A549 (cell line): ENCODE data around the gene CPNE4. TPM values are rescaled to one million over a fixed set of nuclear protein-coding genes. Genes with fewer than 3 reads are reported as not detected.
A peak's percentile ranks its signal among the peaks of the same experiment; 100 is the strongest.

Source experiments
- ATAC-seq, 2 experiments: fragments of 200-7000 bp in 1 of 2; fragments of >200 bp in 1 of 2; cut with Nextera tagmentation in 1 of 2; cut with Tn5 transposase in 1 of 2; 3 replicates each; pipeline versions ENCODE4 v1.8.0 to v1.9.1; 2018 to 2020; ENCODE audit warnings: mild to moderate bottlenecking in 1 of 2, moderate library complexity in 1 of 2
- CTCF ChIA-PET: fragments of 300-600 bp; sonication (Branson Sonifier 250); formaldehyde crosslinking; extraction: SDS; loops from one replicate; lab custom pipeline; 2021; ENCODE audit warnings: antibody characterized with exemption, inconsistent platforms; lab: Yijun Ruan, JAX
- POLR2A ChIA-PET: fragments of 350-600 bp; formaldehyde crosslinking; extraction: SDS; loops from one replicate; lab custom pipeline; 2021; ENCODE audit warnings: antibody characterized with exemption, inconsistent platforms; lab: Yijun Ruan, JAX
- DNase-seq, 2 experiments: peaks; one replicate each; pipeline versions ENCODE4 v3.0.0 to v3.0.0-alpha.2; 2011 to 2016; ENCODE audit warnings: low read depth in 1 of 2, low spot score in 1 of 2
- FAIRE-seq: peaks from 2 replicates; lab custom pipeline; 2011; peaks lifted over from hg19 to GRCh38; lab: Jason Lieb, UNC
- H3K27ac ChIP-seq, 2 experiments: fragments of >200 bp; sonication (Bioruptor Twin); formaldehyde crosslinking; 3 replicates each; pipeline ENCODE4 v1.5.1; 2016 to 2017
- H3K4me1 ChIP-seq: fragments of >200 bp; sonication (Bioruptor Twin); formaldehyde crosslinking; 3 replicates; pipeline ENCODE4 v1.6.1; 2016
- H3K4me2 ChIP-seq: fragments of >200 bp; sonication (Bioruptor Twin); formaldehyde crosslinking; 3 replicates; pipeline ENCODE4 v1.6.1; 2016
- H3K4me3 ChIP-seq: fragments of >200 bp; sonication (Bioruptor Twin); formaldehyde crosslinking; 3 replicates; pipeline ENCODE4 v1.5.1; 2016
- H3K9me3 ChIP-seq: fragments of >200 bp; sonication (Bioruptor Twin); formaldehyde crosslinking; 3 replicates; pipeline ENCODE4 v1.6.1; 2016
- CHD2 ChIP-seq: fragments of 150-350 bp; IDR thresholded peaks from 2 replicates; pipeline ENCODE4 v1.6.1; 2014; ENCODE audit warnings: low read length; ENCODE audit not compliant: partially characterized antibody
- ESRRA ChIP-seq: fragments of 150-350 bp; IDR thresholded peaks from 2 replicates; pipeline ENCODE4 v1.6.1; 2014; ENCODE audit warnings: mild to moderate bottlenecking, low read length, borderline replicate concordance
- HDAC2 ChIP-seq: fragments of 200-600 bp; sonication (generic); IDR thresholded peaks from 2 replicates; pipeline ENCODE4 v1.6.1; 2016
- JUNB ChIP-seq: fragments of >200 bp; sonication (Bioruptor Twin); formaldehyde crosslinking; IDR thresholded peaks from 2 replicates; pipeline ENCODE4 v1.6.1; 2016
- NR3C1 ChIP-seq: fragments of >200 bp; sonication (Bioruptor Twin); formaldehyde crosslinking; IDR thresholded peaks from 3 replicates; pipeline ENCODE4 v1.6.1; 2017
- PHF8 ChIP-seq: fragments of 200-600 bp; sonication (generic); IDR thresholded peaks from 2 replicates; pipeline ENCODE4 v1.6.1; 2016; ENCODE audit warnings: low read depth, mild to moderate bottlenecking, antibody characterized with exemption, moderate library complexity, borderline replicate concordance
- RNF2 ChIP-seq: fragments of 200-600 bp; sonication (generic); IDR thresholded peaks from 2 replicates; pipeline ENCODE4 v1.6.1; 2016; ENCODE audit warnings: low read depth, mild to moderate bottlenecking, antibody characterized with exemption, moderate library complexity, borderline replicate concordance
- SMC3 ChIP-seq: fragments of >200 bp; sonication (Bioruptor Twin); formaldehyde crosslinking; IDR thresholded peaks from 3 replicates; pipeline ENCODE4 v1.6.1; 2018; ENCODE audit warnings: inconsistent platforms
- SREBF2 ChIP-seq: fragments of 450-650 bp; IDR thresholded peaks from 2 replicates; pipeline ENCODE4 v1.6.1; 2014; ENCODE audit warnings: mild to moderate bottlenecking, moderate library complexity
- TFCP2L1 ChIP-seq: fragments of 250-450 bp; sonication (Bioruptor Pico); IDR thresholded peaks from 2 replicates; pipeline ENCODE4 v1.5.0; 2021; ENCODE audit warnings: mild to moderate bottlenecking
- ZC3H11A ChIP-seq: fragments of 450-650 bp; IDR thresholded peaks from 2 replicates; pipeline ENCODE4 v1.6.1; 2014; ENCODE audit warnings: antibody characterized with exemption, mild to moderate bottlenecking
- WGBS: methylation state at CpG from one replicate; pipeline ENCODE4 v1.1.6; 2017; ENCODE audit errors: missing lambda C conversion rate; 5-methylcytosine and 5-hydroxymethylcytosine counted together
- polyA plus RNA-seq, 4 experiments: library from polyadenylated mRNA; depleted of rRNA in 3 of 4; stranded (reverse); fragments of >200 nt; fragmentation: RNase III in 1 of 4; extraction: RNeasy Plus Mini Kit Qiagen cat#74134 plus additional on column Dnase treatment in 1 of 4; gene quantifications; 2 replicates in 3 of 4; 3 replicates in 1 of 4; pipeline ENCODE4 v1.2.3, GENCODE V29; 2011 to 2017
- TF ChIP-seq, protein P1 (sequence below): IDR thresholded peaks from 2 replicates; pipeline ENCODE4 v1.6.1; 2012; ENCODE audit warnings: low read depth, borderline replicate concordance
- TF ChIP-seq, protein P2 (sequence below): fragments of 200-600 bp; sonication (generic); IDR thresholded peaks from 2 replicates; pipeline ENCODE4 v1.6.1; 2016; ENCODE audit warnings: antibody characterized with exemption, mild to moderate bottlenecking, moderate library complexity
- TF ChIP-seq, protein P3 (sequence below): fragments of 250-450 bp; sonication (Bioruptor Pico); IDR thresholded peaks from 2 replicates; pipeline ENCODE4 v1.5.0; 2021; ENCODE audit warnings: mild to moderate bottlenecking, moderate library complexity, borderline replicate concordance
- TF ChIP-seq, protein P4 (sequence below): IDR thresholded peaks from 2 replicates; pipeline ENCODE4 v1.6.1; 2012

The CPNE4 gene
- polyA plus RNA-seq, 2 of the 4 experiments (the other 2 are of a cell fraction) = 3.6 to 8.7 TPM

DNA sequence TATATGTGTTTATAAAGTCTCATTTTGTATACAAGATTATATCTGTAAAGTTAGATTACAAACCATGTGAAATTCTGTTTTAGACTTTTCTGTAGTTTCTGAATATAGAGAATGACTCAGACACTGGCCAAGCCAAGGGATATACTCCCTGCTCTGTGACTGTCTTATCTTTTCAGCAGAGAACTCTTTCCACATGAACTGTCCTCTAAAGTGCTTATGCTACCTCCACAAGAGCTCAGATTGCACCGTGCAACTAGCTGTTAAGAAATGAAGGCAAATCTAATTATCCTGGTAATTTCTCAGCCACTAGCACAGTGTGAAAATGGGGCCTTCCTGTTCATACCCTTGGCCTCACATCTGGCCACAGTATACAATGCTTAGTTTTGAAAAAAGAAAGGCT, 44.3 kb upstream of the CPNE4 start:
- Histone ChIP-seq H3K4me1 (peaks cover 23% of the 10 kb centered on the region), H3K4me3 (no peak overlapping the region), H3K27ac (0 out of 6 replicates have a peak overlapping the region, but pooled peaks of 1 of the 2 experiments have one; percentile 28), H3K4me2 (no peak overlapping the region), H3K9me3 (no peaks in the 10 kb centered on the region)
- FAIRE-seq = no peak
- CTCF ChIA-PET = no interaction called here
- DNase-seq = no peak
- POLR2A ChIA-PET = no interaction called here
- no peak for ATAC-seq
- TF ChIP-seq, protein P1, sequence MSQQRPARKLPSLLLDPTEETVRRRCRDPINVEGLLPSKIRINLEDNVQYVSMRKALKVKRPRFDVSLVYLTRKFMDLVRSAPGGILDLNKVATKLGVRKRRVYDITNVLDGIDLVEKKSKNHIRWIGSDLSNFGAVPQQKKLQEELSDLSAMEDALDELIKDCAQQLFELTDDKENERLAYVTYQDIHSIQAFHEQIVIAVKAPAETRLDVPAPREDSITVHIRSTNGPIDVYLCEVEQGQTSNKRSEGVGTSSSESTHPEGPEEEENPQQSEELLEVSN = no peak
- no peak for TF ChIP-seq HDAC2
- TF ChIP-seq, all 56 proteins: peak for 0
- 83% methylated on average over 1 of the region's 1 CpG for WGBS

DNA sequence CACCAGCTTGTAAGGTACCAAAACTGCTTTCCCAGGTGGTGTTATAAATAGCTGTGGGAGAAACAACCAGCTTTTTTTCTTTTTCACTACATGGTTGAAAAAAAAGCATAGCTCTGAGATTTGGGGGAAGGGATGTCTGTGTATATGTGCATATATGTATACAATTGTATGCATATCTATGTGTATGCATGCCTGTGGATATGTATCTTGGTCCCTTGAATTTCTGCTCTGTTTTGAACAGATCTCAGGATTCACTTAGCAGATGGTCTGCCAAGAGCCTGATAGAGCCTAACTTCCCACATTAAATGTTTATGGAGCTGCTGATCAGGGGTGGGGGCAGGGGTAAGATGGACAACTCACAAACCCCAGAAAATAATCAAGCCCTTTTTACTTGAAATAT, 39.0 kb upstream of the CPNE4 start:
- FAIRE-seq = no peak
- H3K9me3 ChIP-seq = no peaks in the 10 kb centered on the region
- no peaks in the 10 kb centered on the region for H3K4me1 ChIP-seq
- H3K4me2 ChIP-seq = no peak overlapping the region
- no peak overlapping the region for H3K27ac ChIP-seq
- CTCF ChIA-PET = no interaction called here
- no peak for ATAC-seq
- TF ChIP-seq, protein P2, sequence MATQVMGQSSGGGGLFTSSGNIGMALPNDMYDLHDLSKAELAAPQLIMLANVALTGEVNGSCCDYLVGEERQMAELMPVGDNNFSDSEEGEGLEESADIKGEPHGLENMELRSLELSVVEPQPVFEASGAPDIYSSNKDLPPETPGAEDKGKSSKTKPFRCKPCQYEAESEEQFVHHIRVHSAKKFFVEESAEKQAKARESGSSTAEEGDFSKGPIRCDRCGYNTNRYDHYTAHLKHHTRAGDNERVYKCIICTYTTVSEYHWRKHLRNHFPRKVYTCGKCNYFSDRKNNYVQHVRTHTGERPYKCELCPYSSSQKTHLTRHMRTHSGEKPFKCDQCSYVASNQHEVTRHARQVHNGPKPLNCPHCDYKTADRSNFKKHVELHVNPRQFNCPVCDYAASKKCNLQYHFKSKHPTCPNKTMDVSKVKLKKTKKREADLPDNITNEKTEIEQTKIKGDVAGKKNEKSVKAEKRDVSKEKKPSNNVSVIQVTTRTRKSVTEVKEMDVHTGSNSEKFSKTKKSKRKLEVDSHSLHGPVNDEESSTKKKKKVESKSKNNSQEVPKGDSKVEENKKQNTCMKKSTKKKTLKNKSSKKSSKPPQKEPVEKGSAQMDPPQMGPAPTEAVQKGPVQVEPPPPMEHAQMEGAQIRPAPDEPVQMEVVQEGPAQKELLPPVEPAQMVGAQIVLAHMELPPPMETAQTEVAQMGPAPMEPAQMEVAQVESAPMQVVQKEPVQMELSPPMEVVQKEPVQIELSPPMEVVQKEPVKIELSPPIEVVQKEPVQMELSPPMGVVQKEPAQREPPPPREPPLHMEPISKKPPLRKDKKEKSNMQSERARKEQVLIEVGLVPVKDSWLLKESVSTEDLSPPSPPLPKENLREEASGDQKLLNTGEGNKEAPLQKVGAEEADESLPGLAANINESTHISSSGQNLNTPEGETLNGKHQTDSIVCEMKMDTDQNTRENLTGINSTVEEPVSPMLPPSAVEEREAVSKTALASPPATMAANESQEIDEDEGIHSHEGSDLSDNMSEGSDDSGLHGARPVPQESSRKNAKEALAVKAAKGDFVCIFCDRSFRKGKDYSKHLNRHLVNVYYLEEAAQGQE = no peak
- no peak for TF ChIP-seq TFCP2L1 (CRISPR knock-in tag)
- TF ChIP-seq HDAC2 = no peak
- TF ChIP-seq, protein P3, sequence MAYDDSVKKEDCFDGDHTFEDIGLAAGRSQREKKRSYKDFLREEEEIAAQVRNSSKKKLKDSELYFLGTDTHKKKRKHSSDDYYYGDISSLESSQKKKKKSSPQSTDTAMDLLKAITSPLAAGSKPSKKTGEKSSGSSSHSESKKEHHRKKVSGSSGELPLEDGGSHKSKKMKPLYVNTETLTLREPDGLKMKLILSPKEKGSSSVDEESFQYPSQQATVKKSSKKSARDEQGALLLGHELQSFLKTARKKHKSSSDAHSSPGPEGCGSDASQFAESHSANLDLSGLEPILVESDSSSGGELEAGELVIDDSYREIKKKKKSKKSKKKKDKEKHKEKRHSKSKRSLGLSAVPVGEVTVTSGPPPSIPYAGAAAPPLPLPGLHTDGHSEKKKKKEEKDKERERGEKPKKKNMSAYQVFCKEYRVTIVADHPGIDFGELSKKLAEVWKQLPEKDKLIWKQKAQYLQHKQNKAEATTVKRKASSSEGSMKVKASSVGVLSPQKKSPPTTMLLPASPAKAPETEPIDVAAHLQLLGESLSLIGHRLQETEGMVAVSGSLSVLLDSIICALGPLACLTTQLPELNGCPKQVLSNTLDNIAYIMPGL (CRISPR knock-in tag) = no peak
- no peak for TF ChIP-seq SMC3
- no peak for TF ChIP-seq SREBF2
- TF ChIP-seq, protein P4, sequence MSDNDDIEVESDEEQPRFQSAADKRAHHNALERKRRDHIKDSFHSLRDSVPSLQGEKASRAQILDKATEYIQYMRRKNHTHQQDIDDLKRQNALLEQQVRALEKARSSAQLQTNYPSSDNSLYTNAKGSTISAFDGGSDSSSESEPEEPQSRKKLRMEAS = no peak
- no peak for TF ChIP-seq PHF8
- no peak for TF ChIP-seq RNF2
- TF ChIP-seq ESRRA = no peak
- TF ChIP-seq ZC3H11A = no peak
- DNase-seq = no peak
- POLR2A ChIA-PET = no interaction called here
- H3K4me3 ChIP-seq = no peak overlapping the region

DNA sequence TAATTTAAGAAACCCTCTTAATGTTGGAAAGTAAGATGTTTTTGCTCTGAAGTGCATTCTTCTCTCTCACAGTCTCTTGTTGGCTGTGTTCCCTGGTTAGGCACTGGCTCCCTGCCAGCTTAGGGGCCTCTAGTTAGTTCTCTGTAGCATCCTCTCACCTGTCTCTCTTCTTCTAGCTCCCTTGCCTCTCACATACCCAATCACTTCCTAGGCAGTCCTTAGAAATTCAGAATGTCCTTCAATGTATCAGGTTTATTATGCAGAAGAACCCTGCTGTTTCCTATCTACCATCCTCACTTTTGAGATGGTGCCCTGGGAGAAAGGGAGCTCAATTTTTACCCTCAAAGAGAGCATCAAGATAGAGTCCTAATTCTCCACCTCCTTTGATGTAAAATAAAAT, 36.2 kb upstream of the CPNE4 start:
- ATAC-seq (no peak), FAIRE-seq (no peak), DNase-seq (no peak)
- no peaks in the 10 kb centered on the region for H3K9me3 ChIP-seq
- no peak overlapping the region for H3K4me3 ChIP-seq
- no peaks in the 10 kb centered on the region for H3K4me1 ChIP-seq
- no peak for TF ChIP-seq NR3C1
- TF ChIP-seq, protein P3 (CRISPR knock-in tag) = no peak
- TF ChIP-seq JUNB = no peak
- no peak for TF ChIP-seq ZC3H11A
- TF ChIP-seq CHD2 = no peak
- CTCF ChIA-PET = interaction anchor here (1.0 kb wide), 1 partner anchor 13 kb away, joined by 3 read pairs; no protein-coding TSS in a partner anchor
- POLR2A ChIA-PET = no interaction called here
- no peak overlapping the region for H3K27ac ChIP-seq
- H3K4me2 ChIP-seq = no peak overlapping the region
